Activated CD4-positive, CD25-positive, alpha-beta regulatory T cell treated with anti-CD3 and anti-CD28 coated beads, Interleukin-2, amount 50 U/mL, for 24 hours (primary cell): ENCODE results near the gene C1orf50.
A peak's percentile ranks its signal among the peaks of the same experiment; 100 is the strongest.
"Not testable (repeated sequence)": the region's sequence is repeated elsewhere in the genome, so short reads cannot be mapped to it uniquely, and the experiment has no call there.

Experiments
- ATAC-seq, 2 donors: fragments of 150-1000 bp; cut with Tn5 transposase; one replicate each; pipeline ENCODE4 v1.10.0; 2021; ENCODE audit warnings: mild to moderate bottlenecking in 1 of 2, moderate library complexity in 1 of 2

The C1orf50 gene

GRCh38 chr1:42806171-42806570 lies 39.1 kb downstream of the C1orf50 start:
- no peak for ATAC-seq

GRCh38 chr1:42806593-42806992 lies 39.5 kb downstream of the C1orf50 start:
- no peak for ATAC-seq

GRCh38 chr1:42807056-42807668 lies 40.1 kb downstream of the C1orf50 start:
- ATAC-seq: no peak

GRCh38 chr1:42814815-42815214 lies 47.8 kb downstream of the C1orf50 start:
- not testable (repeated sequence) for ATAC-seq

GRCh38 chr1:42815941-42816584 lies 49.0 kb downstream of the C1orf50 start:
- no peak for ATAC-seq

- peak; percentile 87 for ATAC-seq
These were observed 49.8 kb downstream of the C1orf50 start, which contains the start of the genes ERMAP and SVBP for GRCh38 chr1:42816585-42817439. Gene ERMAP, plus strand, starts transcription at chr1:42817122. Its CDS starts 13,327 bp downstream, at chr1:42830449. Gene SVBP, minus strand, starts transcription at chr1:42817397. Its CDS starts 853 bp downstream, at chr1:42816544.

GRCh38 chr1:42817440-42817767 lies 50.4 kb downstream of the C1orf50 start:
- ATAC-seq: no peak

GRCh38 chr1:42817976-42818375 lies 50.9 kb downstream of the C1orf50 start:
- ATAC-seq: no peak

- ATAC-seq: no peak
These were observed 53.8 kb downstream of the C1orf50 start for GRCh38 chr1:42820813-42821212.

GRCh38 chr1:42821690-42822089 lies 54.6 kb downstream of the C1orf50 start:
- ATAC-seq: no peak

- ATAC-seq: no peak
These were observed 55.8 kb downstream of the C1orf50 start for GRCh38 chr1:42822800-42823392.

- no peak for ATAC-seq
These were observed 57.5 kb downstream of the C1orf50 start for GRCh38 chr1:42824481-42825035.

- ATAC-seq: no peak
These were observed 58.2 kb downstream of the C1orf50 start for GRCh38 chr1:42825036-42825851.
